ENCODE measurements around the gene CC2D2A.

CC2D2A gene

GRCh38 chr4:15469402-15470127 is at the start of gene CC2D2A:
CC2D2A (plus strand) TSS chr4:15469882; CDS start chr4:15475933, 6,051 bp downstream.
- no peak for DNase-seq

- DNase-seq = no peak
Measured at GRCh38 chr4:15420642-15421041, 49.0 kb upstream of the CC2D2A start.

GRCh38 chr4:15423285-15423711 is 46.4 kb upstream of the CC2D2A start:
- no peak for DNase-seq

GRCh38 chr4:15425520-15425919 is 44.2 kb upstream of the CC2D2A start:
- DNase-seq = no peak

DNA sequence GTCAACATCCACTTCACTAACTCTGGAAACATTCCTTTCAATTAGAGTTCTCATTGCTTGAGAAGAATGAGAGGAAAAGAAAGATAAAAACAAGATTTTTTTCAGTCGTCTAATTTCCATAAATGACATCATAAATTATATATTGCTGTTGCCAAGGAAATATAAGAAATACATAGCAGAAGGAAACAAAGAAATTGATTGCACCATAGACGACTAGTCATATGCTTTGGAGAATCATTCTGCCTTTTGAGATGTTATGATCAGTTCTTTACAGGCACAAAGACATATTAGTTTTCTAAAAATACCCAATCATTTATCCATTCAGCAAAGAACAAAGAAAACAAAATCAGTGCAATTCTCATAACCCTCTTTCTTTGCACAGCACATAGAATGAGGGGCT is 42.5 kb upstream of the CC2D2A start:
- no peak for DNase-seq

DNA sequence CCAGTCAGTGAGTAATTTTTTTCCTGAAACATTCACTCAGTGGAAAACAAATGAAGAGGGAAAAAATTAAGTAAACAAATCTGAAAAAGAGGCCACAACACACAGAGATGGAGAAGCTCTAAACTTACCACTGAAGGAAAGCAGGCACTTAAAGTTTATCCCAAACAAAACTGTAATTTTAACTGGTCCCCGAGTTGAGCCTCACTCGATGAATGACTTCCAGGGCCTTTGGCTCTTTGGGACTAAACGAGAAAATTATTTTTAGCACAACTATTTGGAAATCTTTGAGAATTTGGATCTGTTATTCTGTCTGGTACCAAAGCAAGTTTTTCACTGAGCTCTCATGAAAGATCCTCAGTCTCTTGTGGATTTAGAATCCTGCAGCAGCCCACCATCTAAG is 42.0 kb upstream of the CC2D2A start, which contains the start of gene C1QTNF7:
Gene C1QTNF7 (plus strand): TSS at position 333 of the 400 bp plus-strand sequence. CDS start 7,711 bp downstream, outside the sequence.
- DNase-seq = no peak

- DNase-seq = no peak
Measured at GRCh38 chr4:15428611-15429010, 41.1 kb upstream of the CC2D2A start.

- no peak for DNase-seq
Measured at GRCh38 chr4:15434091-15434490, 35.6 kb upstream of the CC2D2A start.

- DNase-seq = no peak
Measured at GRCh38 chr4:15434676-15435075, 35.0 kb upstream of the CC2D2A start.

DNA sequence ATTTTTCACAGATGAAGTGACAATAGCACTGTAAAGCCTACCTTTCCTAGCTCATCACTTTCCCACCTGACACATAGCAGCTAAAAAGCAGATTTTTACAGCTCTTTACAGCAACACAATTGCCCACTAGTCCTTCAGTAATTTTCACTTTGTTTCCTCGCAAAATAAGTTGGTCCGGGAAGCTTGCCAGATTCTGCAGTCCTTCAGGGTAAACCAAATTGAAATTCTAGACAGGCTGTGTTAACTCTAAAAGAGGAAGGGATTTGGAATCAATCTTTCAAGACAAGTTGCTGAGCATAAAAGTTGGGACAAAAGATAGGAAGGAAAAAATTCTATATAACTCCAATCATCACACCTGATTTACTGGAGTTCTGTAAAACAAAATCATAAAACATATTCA is 33.2 kb upstream of the CC2D2A start:
- DNase-seq = no peak

DNA sequence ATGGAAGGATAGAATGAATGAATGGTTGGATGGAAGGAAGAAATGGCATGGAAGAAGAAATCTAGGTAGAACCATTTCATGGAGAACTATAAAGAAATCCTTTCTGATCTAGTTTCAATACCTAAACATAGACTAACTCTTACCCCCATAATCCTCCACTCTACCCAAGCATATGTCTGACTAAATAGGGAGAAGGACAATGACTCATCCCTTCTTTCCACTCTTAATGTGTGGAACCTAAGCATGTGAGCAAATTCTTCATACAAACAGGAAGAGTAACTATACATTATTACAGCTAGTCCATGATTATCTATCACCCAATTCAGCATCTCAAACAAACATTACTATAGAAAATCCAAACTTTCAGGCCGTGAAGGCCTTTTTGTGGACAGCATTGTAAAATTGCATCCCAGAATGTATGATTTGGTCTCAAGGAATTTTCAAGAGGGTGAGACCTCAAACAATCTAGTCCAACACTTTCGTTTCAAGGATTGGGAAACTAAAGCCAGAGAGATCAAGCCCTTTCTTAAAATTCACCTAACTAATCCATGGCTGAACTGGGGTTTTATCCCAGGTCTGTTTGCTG is 30.6 kb upstream of the CC2D2A start:
- DNase-seq = no peak

DNA sequence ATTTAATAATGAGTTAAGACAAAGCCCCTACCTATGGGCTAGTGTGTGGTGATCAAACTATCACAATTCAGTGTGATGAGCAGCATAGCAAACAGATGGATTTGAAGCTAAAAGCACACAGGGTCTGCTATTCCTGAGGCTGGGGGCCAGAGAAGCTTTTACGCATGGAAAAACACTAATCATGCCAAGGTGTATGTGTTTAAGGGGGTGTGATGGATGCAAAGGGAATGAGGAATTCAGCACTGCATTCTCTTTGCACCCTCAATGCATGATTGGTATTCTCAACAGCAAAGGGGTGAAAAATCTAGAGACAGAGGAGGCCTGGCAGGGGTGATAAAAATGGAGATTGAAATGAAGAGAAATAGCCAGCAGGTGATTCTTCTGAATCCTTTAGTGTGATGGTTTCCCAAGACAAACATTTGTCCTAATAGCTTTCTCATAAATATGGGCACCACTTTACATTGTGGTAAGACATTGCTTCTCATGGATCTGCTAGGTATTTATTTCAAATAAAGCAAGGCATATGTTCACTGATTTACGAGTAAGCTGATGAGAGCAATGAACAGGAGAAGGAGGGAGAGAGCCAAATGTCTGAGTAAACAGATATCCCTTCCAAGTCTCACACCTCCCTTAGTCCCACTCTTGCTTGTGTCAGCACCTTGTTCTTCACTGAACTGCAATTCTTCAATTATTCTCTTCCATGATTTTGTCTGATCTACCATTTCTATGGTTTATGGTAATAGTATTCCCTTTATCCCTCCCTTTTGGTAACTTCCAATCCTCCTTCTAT is 26.1 kb upstream of the CC2D2A start:
- no peak for DNase-seq

DNA sequence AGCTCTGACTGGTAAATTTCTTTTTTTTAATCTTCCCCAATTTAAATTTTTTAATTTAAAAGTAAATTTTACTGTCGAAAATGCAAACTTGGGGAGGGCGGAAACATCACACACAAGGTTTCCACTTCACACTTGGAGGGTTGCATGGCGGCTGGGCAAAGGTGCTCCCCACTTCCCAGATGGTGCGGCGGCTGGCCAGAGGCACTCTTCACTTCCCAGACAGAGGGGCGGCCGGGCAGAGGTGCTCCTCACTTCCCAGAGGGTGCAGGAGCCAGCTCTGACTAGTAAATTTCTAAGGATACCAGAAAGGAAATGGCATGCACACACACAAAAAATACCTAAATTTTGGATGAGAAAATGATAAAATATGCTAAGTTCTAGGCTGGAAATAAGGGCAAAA is 25.4 kb upstream of the CC2D2A start:
- no peak for DNase-seq

DNA sequence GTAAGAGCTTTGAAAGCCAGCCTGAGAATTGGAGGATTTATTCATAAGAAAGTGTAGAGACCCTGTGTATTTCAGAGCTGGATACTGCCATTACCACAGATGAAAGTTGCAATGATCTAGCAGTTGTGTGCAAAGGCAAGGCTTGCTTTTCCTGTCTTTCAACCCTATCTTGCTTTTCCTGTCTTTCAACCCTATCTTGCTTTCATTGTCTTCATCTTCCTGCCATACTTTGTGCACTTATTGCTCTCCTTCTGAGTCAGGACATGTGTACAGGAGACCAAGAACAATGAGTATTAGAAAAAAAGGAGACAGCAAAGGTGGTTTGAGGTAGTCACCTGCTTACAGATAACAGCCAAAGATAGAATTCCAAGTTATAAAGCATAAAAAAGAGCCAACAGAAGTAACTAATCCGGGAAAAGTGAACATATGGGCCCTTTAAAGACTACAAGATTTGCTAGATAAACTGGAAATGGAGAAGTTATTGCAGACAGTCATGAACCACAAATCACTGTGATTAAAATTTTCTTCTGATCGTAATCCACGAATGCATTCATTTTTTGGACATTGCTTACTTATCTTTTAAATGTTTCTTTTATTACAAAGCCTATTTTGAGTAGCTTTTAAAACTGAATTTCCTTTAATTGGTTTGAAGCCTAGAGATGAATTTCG is 24.7 kb upstream of the CC2D2A start:
- DNase-seq = no peak

DNA sequence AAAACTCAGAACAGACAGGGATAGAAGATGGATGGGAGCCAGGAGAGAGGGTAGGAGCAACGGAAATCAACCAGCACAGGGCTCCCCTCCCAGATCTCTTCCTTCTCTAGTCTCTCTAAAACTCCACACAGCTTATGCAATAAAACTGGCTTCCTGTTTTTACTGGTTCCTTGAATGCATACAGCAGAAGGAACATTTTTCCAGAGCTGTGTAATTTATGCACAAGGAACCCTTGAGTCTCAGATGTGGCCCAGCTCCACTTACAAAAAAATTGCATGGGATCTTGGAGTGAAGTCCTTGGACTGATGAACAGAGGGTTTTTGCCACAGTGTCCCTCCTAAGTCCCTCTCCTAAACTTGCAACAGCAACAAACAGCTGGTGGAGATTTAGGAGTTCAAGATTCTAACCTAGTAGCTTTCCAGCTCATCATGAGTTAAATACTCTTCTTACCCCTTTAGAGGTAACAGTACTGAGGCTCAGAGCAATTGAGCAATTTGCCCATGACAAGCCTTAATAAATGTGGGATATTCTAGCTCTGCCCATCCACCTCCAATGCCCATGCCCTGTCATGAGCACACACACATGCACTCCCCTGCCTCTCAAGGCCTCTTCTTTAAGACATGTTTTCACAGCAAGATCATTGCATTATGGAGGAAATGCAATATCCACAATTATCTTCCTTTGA is 18.4 kb upstream of the CC2D2A start:
- no peak for DNase-seq

DNA sequence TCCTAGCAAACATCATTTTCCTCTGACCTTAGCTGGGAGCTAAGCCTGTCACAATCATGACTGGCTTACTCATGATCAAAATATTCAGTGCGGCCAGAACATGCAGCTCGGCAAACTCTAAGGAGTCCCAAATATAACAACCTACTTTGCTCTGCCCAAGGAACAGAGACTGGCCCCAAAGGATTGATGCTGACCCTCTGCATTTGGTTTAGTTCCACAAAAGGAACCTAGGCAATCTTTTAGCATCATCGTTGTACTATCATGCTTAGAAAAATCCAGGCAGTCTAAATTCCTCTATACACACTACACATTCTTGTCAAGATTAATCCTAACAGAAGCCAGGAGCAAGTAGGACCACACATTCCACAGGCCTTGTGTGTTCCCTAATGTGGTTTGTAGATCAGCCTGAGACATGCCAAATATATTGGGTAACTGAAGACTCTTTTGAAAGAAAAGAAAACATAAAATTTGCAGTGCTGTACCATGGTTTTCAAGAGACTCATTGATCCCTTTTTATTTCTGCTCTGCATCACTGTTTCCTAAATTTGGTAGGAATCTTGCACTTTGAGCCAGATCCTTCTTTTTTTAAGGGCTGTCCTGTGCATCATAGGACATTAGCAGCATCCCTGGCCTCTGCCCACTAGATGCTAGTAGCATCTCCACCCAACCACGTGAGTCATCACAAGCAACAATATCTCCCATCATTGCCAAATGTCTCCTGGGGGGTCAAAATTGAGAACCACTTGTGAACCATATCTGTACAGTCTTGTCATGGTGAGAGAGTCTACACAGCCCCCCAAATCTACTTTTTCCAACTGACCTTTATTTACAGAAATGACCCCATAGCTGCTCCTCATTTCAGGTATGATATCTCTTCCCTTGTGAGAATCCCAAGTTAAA is 17.6 kb upstream of the CC2D2A start:
- no peak for DNase-seq

- no peak for DNase-seq
Measured at GRCh38 chr4:15455290-15455689, 14.4 kb upstream of the CC2D2A start.

GRCh38 chr4:15457406-15458201 is 12.1 kb upstream of the CC2D2A start:
- no peak for DNase-seq

GRCh38 chr4:15458616-15459015 is 11.1 kb upstream of the CC2D2A start:
- no peak for DNase-seq

DNA sequence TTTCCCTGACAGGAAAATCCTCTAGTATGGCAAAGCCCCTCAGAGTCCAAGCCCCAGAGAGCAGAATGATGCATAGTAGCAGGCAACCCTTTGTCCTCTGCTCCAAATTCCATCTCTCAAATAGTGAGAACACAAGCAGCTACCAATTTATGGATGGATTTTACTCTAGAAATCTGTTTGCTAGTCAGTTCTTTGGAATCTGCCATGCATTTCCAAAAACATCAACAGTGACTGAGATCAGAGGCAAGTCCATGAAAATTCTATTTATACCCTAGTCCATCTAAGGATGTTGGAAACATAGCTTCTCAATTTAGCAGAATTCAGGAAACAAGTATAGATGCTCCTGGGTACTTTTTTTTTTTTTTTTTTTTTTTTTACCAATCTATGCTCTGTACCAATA is 10.0 kb upstream of the CC2D2A start:
- DNase-seq = no peak

- DNase-seq = no peak
Measured at GRCh38 chr4:15466596-15466995, 3.1 kb upstream of the CC2D2A start.
